GM23248 (cell line): Measurements from ENCODE around the gene LDHB. TPM values are rescaled to one million over a fixed set of nuclear protein-coding genes. Genes with fewer than 3 reads are reported as not detected.

ENCODE experiments used
- DNase-seq: peaks from one replicate; pipeline ENCODE4 v3.0.0-alpha.2; 2015
- H2AFZ ChIP-seq: fragments of 200-600 bp; sonication (generic); 2 replicates; pipeline ENCODE4 v1.6.1; 2016; ENCODE audit warnings: antibody characterized with exemption
- H3F3A ChIP-seq: fragments of 200-600 bp; sonication (generic); 2 replicates; pipeline ENCODE4 v1.6.1; 2016; ENCODE audit warnings: mild to moderate bottlenecking, antibody characterized with exemption, mixed run types; ENCODE audit not compliant: insufficient read depth
- H3K27ac ChIP-seq: fragments of 200-600 bp; sonication (generic); 2 replicates; pipeline ENCODE4 v1.5.1; 2016; ENCODE audit warnings: mild to moderate bottlenecking
- H3K27me3 ChIP-seq: fragments of 200-600 bp; sonication (generic); replicated peaks from 2 replicates; pipeline ENCODE4 v1.6.1; 2016; ENCODE audit warnings: mild to moderate bottlenecking; ENCODE audit not compliant: insufficient read depth
- H3K36me3 ChIP-seq: fragments of 200-600 bp; sonication (generic); 2 replicates; pipeline ENCODE4 v1.6.1; 2016; ENCODE audit warnings: low read depth, mild to moderate bottlenecking
- H3K4me1 ChIP-seq: fragments of 200-600 bp; sonication (generic); 2 replicates; pipeline ENCODE4 v1.6.1; 2016; ENCODE audit warnings: mild to moderate bottlenecking; ENCODE audit not compliant: insufficient read depth
- H3K4me2 ChIP-seq: fragments of 200-600 bp; sonication (generic); one replicate; pipeline ENCODE4 v1.6.1; 2016; ENCODE audit warnings: mild to moderate bottlenecking; ENCODE audit not compliant: unreplicated experiment
- H3K4me3 ChIP-seq: fragments of 200-600 bp; sonication (generic); 2 replicates; pipeline ENCODE4 v1.5.1; 2016; ENCODE audit warnings: mild to moderate bottlenecking
- H3K79me2 ChIP-seq: fragments of 200-600 bp; sonication (generic); 2 replicates; pipeline ENCODE4 v1.6.1; 2016; ENCODE audit warnings: mild to moderate bottlenecking; ENCODE audit not compliant: insufficient read depth
- H3K9ac ChIP-seq: fragments of 200-600 bp; sonication (generic); 2 replicates; pipeline ENCODE4 v1.6.1; 2016; ENCODE audit warnings: mild to moderate bottlenecking
- H3K9me2 ChIP-seq: fragments of 200-600 bp; sonication (generic); 2 replicates; pipeline ENCODE4 v1.6.1; 2016; ENCODE audit warnings: mixed run types, mild to moderate bottlenecking, moderate library complexity; ENCODE audit not compliant: insufficient read depth
- H3K9me3 ChIP-seq: fragments of 200-600 bp; sonication (generic); one replicate; pipeline ENCODE4 v1.6.1; 2017; ENCODE audit warnings: low read depth
- H4K20me1 ChIP-seq: fragments of 200-600 bp; sonication (generic); 2 replicates; pipeline ENCODE4 v1.6.0; 2016; ENCODE audit not compliant: insufficient read depth
- EZH2 ChIP-seq: fragments of 200-600 bp; sonication (generic); IDR thresholded peaks from 2 replicates; pipeline ENCODE4 v1.6.1; 2018; ENCODE audit warnings: antibody characterized with exemption, mild to moderate bottlenecking; ENCODE audit not compliant: insufficient read depth, poor library complexity, severe bottlenecking
- EZH2phosphoT487 ChIP-seq: fragments of 200-600 bp; sonication (generic); IDR thresholded peaks from 2 replicates; pipeline ENCODE4 v1.6.1; 2018; ENCODE audit warnings: antibody characterized with exemption, moderate library complexity, mild to moderate bottlenecking, low read depth; ENCODE audit not compliant: insufficient read depth
- whole genome bisulfite sequencing, 2 experiments: methylation state at CpG; one replicate each; pipeline ENCODE4 v1.1.6; 2015 to 2017; ENCODE audit warnings: low lambda C conversion rate in 2 of 2, low coverage in 1 of 2; ENCODE audit errors: missing lambda C conversion rate in 2 of 2; 5-methylcytosine and 5-hydroxymethylcytosine counted together
- in situ Hi-C: fragments of 300-500 bp; cut with MboI; formaldehyde crosslinking; loops from 2 replicates; pipeline ENCODE4 v1.15.0; 2020
- polyA plus RNA-seq: library from polyadenylated mRNA; unstranded; fragments of >200 nt; fragmentation: Nextera tagmentation; extraction: Ambion mirVana; gene quantifications from 2 replicates; pipeline ENCODE4 v1.2.1, GENCODE V29; 2016
- total RNA-seq: library from RNA; depleted of rRNA; stranded (reverse); fragments of >200 nt; shearing (Covaris generic); gene quantifications from 2 replicates; pipeline ENCODE4 v1.2.3, GENCODE V29; 2014

Gene LDHB
- total and polyA plus RNA-seq, 2 experiments from 2014 or later, result 464 to 497 TPM

DNA sequence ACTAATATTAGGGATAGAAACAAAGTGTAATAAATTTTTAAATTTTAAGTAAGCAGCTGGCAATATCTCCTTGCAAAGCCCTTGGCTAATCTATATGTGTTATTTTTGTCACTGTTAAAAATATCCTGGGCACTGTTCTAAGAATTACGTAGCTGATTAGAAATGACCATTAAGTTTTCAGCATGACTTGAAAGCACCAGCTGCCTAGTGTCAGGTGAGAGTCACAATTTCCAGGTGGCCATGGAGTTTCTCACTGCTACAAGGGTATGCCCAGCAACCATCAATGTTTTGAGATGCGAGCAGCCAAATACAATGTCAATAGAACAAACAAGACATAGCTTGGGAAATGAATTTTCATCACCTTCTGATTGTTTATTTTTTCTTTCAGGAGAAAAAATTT is 29.7 kb downstream of the LDHB start:
- H3K9me3 ChIP-seq, result no peaks in the 10 kb centered on the region
- no peaks in the 10 kb centered on the region for H3K9me2 ChIP-seq
- H3K27ac ChIP-seq, result no peak overlapping the region
- no peak for DNase-seq
- in situ Hi-C loops, result no loop called here
- H3F3A ChIP-seq, result 0 out of 2 replicates have a peak, but pooled peaks cover 7% of the 10 kb centered on the region
- no peak overlapping the region for H3K4me2 ChIP-seq
- no peaks in the 10 kb centered on the region for H3K79me2 ChIP-seq
- no peak overlapping the region for H2AFZ ChIP-seq
- TF ChIP-seq EZH2 (no peak), EZH2phosphoT487 (no peak)
- WGBS, 2 experiments, result 78 to 86% methylated on average over 2 of the region's 2 CpGs
- H3K27me3 ChIP-seq, result no peaks in the 10 kb centered on the region
- H3K4me1 ChIP-seq, result no peaks in the 10 kb centered on the region
- no peak overlapping the region for H3K4me3 ChIP-seq
- no peaks in the 10 kb centered on the region; the same call in 1 of the 2 replicates for H4K20me1 ChIP-seq
- no peak overlapping the region for H3K9ac ChIP-seq
- no peaks in the 10 kb centered on the region for H3K36me3 ChIP-seq

DNA sequence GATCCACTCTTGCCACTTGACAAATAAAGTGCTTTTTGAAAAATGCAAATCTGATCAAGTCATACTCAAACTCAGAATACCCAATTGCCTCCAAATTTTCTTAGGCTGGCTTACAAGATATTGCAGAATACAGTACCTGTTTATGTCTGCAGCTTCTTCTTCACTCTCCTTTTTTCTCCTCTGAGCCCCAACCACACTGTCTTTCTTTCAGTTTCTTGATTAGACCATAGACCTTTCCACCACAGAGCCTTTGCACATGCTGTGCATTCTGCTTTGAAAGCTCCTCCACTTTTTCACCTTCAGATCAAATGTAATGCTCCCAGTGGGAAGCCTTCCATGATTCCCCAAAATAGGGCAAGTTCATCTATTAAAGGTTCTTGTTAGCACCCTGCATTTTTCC is 39.1 kb downstream of the LDHB start:
- Histone ChIP-seq H3K4me2 (no peak overlapping the region), H3K36me3 (no peaks in the 10 kb centered on the region), H3K9me3 (no peaks in the 10 kb centered on the region), H3K9me2 (no peaks in the 10 kb centered on the region), H3K4me1 (no peaks in the 10 kb centered on the region), H2AFZ (no peak overlapping the region), H3F3A (no peaks in the 10 kb centered on the region), H3K79me2 (no peaks in the 10 kb centered on the region), H4K20me1 (no peaks in the 10 kb centered on the region), H3K4me3 (no peak overlapping the region), H3K27ac (no peak overlapping the region), H3K9ac (no peak overlapping the region), H3K27me3 (no peaks in the 10 kb centered on the region)
- DNase-seq, result no peak
- TF ChIP-seq EZH2 (no peak), EZH2phosphoT487 (no peak)
- in situ Hi-C loops, result no loop called here

DNA sequence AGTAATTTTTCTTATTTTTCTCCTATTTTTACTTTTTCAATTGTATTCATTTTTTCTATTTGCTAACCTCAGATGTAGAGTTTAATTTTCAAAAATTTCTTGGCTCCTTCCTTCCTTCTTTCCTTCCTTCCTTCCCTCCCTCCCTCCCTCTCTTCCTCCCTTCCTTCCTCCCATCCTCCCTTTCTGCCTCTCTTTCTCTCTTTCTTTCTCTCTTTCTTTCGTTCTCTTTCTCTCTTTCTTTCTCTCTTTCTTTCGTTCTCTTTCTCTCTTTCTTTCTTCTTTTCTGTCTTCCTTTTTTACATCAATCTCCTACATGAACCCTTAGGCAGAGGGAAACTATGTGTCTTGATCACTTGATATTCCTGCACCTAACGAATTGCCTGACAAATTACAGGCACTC is 40.6 kb downstream of the LDHB start:
- DNase-seq, result no peak
- 57 to 65% methylated on average over 3 of the region's 3 CpGs for WGBS, 2 experiments
- Histone ChIP-seq H3F3A (no peaks in the 10 kb centered on the region), H3K27ac (no peak overlapping the region), H3K4me1 (no peaks in the 10 kb centered on the region), H3K9ac (no peak overlapping the region), H2AFZ (no peak overlapping the region), H3K79me2 (no peaks in the 10 kb centered on the region), H3K4me3 (no peak overlapping the region), H3K36me3 (no peaks in the 10 kb centered on the region), H4K20me1 (no peaks in the 10 kb centered on the region), H3K9me3 (no peaks in the 10 kb centered on the region), H3K4me2 (no peak overlapping the region), H3K27me3 (no peaks in the 10 kb centered on the region), H3K9me2 (no peaks in the 10 kb centered on the region)
- TF ChIP-seq EZH2 (no peak), EZH2phosphoT487 (no peak)
- in situ Hi-C loops, result no loop called here

DNA sequence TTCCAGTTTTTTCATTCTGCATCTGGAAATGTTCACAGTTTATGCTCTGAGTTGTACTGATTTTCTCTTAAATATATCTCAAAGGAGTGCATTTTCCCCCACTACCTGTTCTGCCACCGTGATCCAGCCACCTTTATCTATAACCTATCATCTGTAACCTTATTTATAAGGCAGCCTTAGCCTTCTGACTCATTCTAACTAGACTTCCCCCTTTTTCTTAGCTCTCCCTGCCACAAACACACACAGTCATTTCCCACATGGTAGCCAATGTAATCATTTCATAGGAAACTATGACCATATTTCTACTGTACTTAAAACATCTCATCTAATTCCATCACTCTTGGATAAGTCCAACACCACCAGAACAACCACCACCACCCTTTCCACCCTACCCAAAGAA is 42.2 kb downstream of the LDHB start:
- in situ Hi-C loops, result no loop called here
- Histone ChIP-seq H3K4me1 (no peaks in the 10 kb centered on the region), H3K4me2 (no peak overlapping the region), H3F3A (no peaks in the 10 kb centered on the region), H3K79me2 (no peaks in the 10 kb centered on the region), H3K27me3 (no peaks in the 10 kb centered on the region), H3K9ac (no peak overlapping the region), H3K27ac (no peak overlapping the region), H3K9me3 (no peaks in the 10 kb centered on the region), H4K20me1 (no peaks in the 10 kb centered on the region), H3K4me3 (no peak overlapping the region), H3K36me3 (no peaks in the 10 kb centered on the region), H3K9me2 (no peaks in the 10 kb centered on the region), H2AFZ (no peak overlapping the region)
- WGBS, 2 experiments, result 5% methylated on average over 1 of the region's 1 CpG
- peak; percentile 24 for DNase-seq
- no peak for TF ChIP-seq EZH2

DNA sequence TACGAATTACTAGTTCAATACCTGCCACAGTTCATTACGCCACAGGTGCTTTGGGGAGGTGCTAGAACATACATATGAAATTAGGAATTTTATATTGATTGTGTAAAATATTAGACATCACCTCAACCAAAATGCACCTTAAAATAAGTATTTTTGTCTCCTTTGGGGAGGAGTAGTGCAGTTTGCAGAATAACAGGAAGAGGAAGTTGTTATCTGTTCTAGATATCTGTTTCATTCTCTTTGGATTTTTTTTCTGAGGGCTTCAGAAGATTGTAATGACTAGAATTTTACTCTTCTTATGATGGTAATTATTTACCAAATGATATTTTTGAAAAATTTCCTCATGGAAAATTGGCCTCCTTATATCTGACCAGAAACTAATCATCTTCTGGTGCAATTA is 43.1 kb downstream of the LDHB start:
- Histone ChIP-seq H3K36me3 (no peaks in the 10 kb centered on the region), H2AFZ (no peak overlapping the region), H4K20me1 (no peaks in the 10 kb centered on the region), H3K27me3 (no peaks in the 10 kb centered on the region), H3K9me3 (no peaks in the 10 kb centered on the region), H3F3A (no peaks in the 10 kb centered on the region), H3K79me2 (no peaks in the 10 kb centered on the region), H3K4me1 (no peaks in the 10 kb centered on the region), H3K9ac (no peak overlapping the region), H3K4me3 (no peak overlapping the region), H3K9me2 (no peaks in the 10 kb centered on the region), H3K27ac (no peak overlapping the region), H3K4me2 (no peak overlapping the region)
- TF ChIP-seq EZH2phosphoT487, result no peak
- WGBS, 2 experiments, result 92 to 94% methylated on average over 2 of the region's 2 CpGs
- no peak for DNase-seq
- in situ Hi-C loops, result no loop called here
